Suprapubic skin (tissue), 4 donors: Measurements from ENCODE around the gene OR2T2.
"Not testable (repeated sequence)": the region's sequence is repeated elsewhere in the genome, so short reads cannot be mapped to it uniquely, and the experiment has no call there.

Experiments used
- CTCF ChIP-seq, 2 donors: fragments of 200-600 bp in 1 of 2; fragments of 450-650 bp in 1 of 2; sonication (generic) in 1 of 2; IDR thresholded peaks; one replicate each; pipeline ENCODE4 v1.5.1; 2016 to 2019; ENCODE audit warnings: antibody characterized with exemption in 2 of 2, mild to moderate bottlenecking in 1 of 2, moderate library complexity in 1 of 2
- EP300 ChIP-seq: sonication (generic); formaldehyde crosslinking; IDR thresholded peaks from one replicate; pipeline ENCODE4 v1.6.1; 2017; ENCODE audit warnings: antibody characterized with exemption
- POLR2A ChIP-seq, 2 donors: fragments of 450-650 bp; IDR thresholded peaks; one replicate each; pipeline ENCODE4 v1.6.1; 2017; ENCODE audit warnings: antibody characterized with exemption in 2 of 2, mild to moderate bottlenecking in 2 of 2, moderate library complexity in 2 of 2
- POLR2AphosphoS5 ChIP-seq, 3 donors: sonication (generic); formaldehyde crosslinking; IDR thresholded peaks; one replicate each; pipeline ENCODE4 v1.6.1; 2017; ENCODE audit warnings: antibody characterized with exemption in 3 of 3

GRCh38 chr1:248496661-248497060 is 51.2 kb downstream of the OR2T2 start:
- TF ChIP-seq CTCF (IDR thresholded peaks at IDR 0.05); POLR2AphosphoS5 (IDR thresholded peaks at IDR 0.05); POLR2A (IDR thresholded peaks at IDR 0.05); EP300: not testable (repeated sequence)
